GM19351 (cell line): ENCODE measurements around the gene GRB2.

Source experiments
- ATAC-seq: cut with Tn5 transposase; IDR thresholded peaks from one replicate; pipeline ENCODE4 v1.9.1; 2021; ENCODE audit warnings: mild to moderate bottlenecking, moderate library complexity; ENCODE audit not compliant: unreplicated experiment

Gene GRB2

GRCh38 chr17:75414488-75414887 lies 9.0 kb upstream of the GRB2 start:
- ATAC-seq = no peak

GRCh38 chr17:75412455-75413317 lies 7.2 kb upstream of the GRB2 start:
- ATAC-seq = no peak

- ATAC-seq = no peak
Measured at GRCh38 chr17:75411328-75412067, 6.0 kb upstream of the GRB2 start.

GRCh38 chr17:75410141-75410540 lies 4.7 kb upstream of the GRB2 start:
- no peak for ATAC-seq

- no peak for ATAC-seq
Measured at GRCh38 chr17:75407655-75408352, 2.3 kb upstream of the GRB2 start.

- no peak for ATAC-seq
Measured at GRCh38 chr17:75406222-75406615, 741 bp upstream of the GRB2 start.

- ATAC-seq = peak; percentile 17
Measured at GRCh38 chr17:75404731-75405364, 630 bp downstream of the GRB2 start.

GRCh38 chr17:75404223-75404730 lies 1.2 kb downstream of the GRB2 start:
- no peak for ATAC-seq

GRCh38 chr17:75403131-75403530 lies 2.3 kb downstream of the GRB2 start:
- no peak for ATAC-seq

- no peak for ATAC-seq
Measured at GRCh38 chr17:75402026-75402425, 3.5 kb downstream of the GRB2 start.

GRCh38 chr17:75400326-75400939 lies 5.0 kb downstream of the GRB2 start:
- ATAC-seq = no peak

- ATAC-seq = no peak
Measured at GRCh38 chr17:75398279-75398678, 7.2 kb downstream of the GRB2 start.

GRCh38 chr17:75397217-75397616 lies 8.3 kb downstream of the GRB2 start:
- no peak for ATAC-seq

GRCh38 chr17:75396796-75397195 lies 8.7 kb downstream of the GRB2 start:
- no peak for ATAC-seq

- no peak for ATAC-seq
Measured at GRCh38 chr17:75396025-75396424, 9.5 kb downstream of the GRB2 start.

GRCh38 chr17:75394332-75394918 lies 11.1 kb downstream of the GRB2 start:
- ATAC-seq = no peak

- ATAC-seq = peak; percentile 71
Measured at GRCh38 chr17:75393523-75394331, 11.8 kb downstream of the GRB2 start.

GRCh38 chr17:75392559-75392958 lies 12.9 kb downstream of the GRB2 start:
- ATAC-seq = no peak

- no peak for ATAC-seq
Measured at GRCh38 chr17:75390982-75391381, 14.5 kb downstream of the GRB2 start.
